Neutrophil (primary cell): Measurements from ENCODE around the gene FMNL1.

Experiments used
- H3K27ac ChIP-seq: fragments of 200-600 bp; sonication (generic); 2 replicates; pipeline ENCODE4 v1.5.1; 2016; ENCODE audit warnings: mild to moderate bottlenecking, moderate library complexity
- H3K27me3 ChIP-seq: fragments of 200-600 bp; sonication (generic); 2 replicates; pipeline ENCODE4 v1.6.0; 2016; ENCODE audit warnings: mild to moderate bottlenecking
- H3K36me3 ChIP-seq: fragments of 200-600 bp; sonication (generic); 2 replicates; pipeline ENCODE4 v1.5.1; 2017
- H3K4me1 ChIP-seq, 2 experiments: fragments of 200-600 bp in 1 of 2; sonication (generic) in 1 of 2; 1 replicate in 1 of 2; 2 replicates in 1 of 2; pipeline versions ENCODE4 v1.5.1 to v1.6.1; 2013 to 2016; ENCODE audit warnings: low read depth in 1 of 2, low read length in 1 of 2, mild to moderate bottlenecking in 1 of 2, moderate library complexity in 1 of 2; ENCODE audit not compliant: control insufficient read depth in 1 of 2, insufficient read depth in 1 of 2
- H3K4me3 ChIP-seq, 2 experiments: fragments of 200-600 bp in 1 of 2; sonication (generic) in 1 of 2; 1 replicate in 1 of 2; 2 replicates in 1 of 2; pipeline ENCODE4 v1.5.1; 2013 to 2016; ENCODE audit warnings: low read depth in 1 of 2, low read length in 1 of 2, mild to moderate bottlenecking in 1 of 2, moderate library complexity in 1 of 2
- H3K9me3 ChIP-seq: fragments of 200-600 bp; sonication (generic); 2 replicates; pipeline ENCODE4 v1.5.1; 2016
- CTCF ChIP-seq: fragments of 200-600 bp; sonication (generic); IDR thresholded peaks from 2 replicates; pipeline ENCODE4 v1.5.1; 2016; ENCODE audit warnings: antibody characterized with exemption

FMNL1 gene

GRCh38 chr17:45289301-45290268 is 67.9 kb downstream of the FMNL1 start:
- peaks cover 35 to 50% of the 10 kb centered on the region in 2 experiments for H3K4me1 ChIP-seq
- peaks cover 40% of the 10 kb centered on the region for H3K36me3 ChIP-seq
- no peaks in the 10 kb centered on the region for H3K9me3 ChIP-seq
- peak overlapping the region; percentile 24 for H3K27ac ChIP-seq
- TF ChIP-seq CTCF, result no peak
- no peak overlapping the region for H3K4me3 ChIP-seq
- H3K27me3 ChIP-seq, result no peaks in the 10 kb centered on the region

DNA sequence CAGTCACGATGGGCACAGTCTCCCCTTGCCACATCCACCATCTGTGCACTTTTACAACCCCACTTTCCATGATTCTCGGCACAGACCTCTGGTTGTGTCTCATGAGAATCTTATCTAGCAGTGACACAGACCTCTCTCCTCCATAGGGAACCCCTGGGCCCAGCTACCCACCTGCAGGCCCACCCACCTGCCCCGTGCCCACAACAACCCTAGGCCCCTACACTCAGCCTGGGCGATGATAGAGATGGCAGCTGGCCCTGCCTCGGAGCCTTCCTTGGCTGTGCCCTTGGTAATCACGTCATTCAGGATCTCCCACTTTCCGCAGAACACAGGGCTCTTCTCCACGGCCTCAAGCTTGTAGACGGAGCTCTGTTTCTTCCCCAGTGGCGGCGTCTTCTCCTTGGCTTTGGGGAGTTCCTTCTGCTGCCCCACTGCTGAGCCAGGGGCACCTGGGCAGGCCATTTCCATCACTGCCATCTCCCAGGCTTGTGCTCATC is 68.6 kb downstream of the FMNL1 start:
- Histone ChIP-seq H3K4me3 (peak overlapping the region in 1 of 2 experiments; percentile 26), H3K27ac (peak overlapping the region; percentile 87)

DNA sequence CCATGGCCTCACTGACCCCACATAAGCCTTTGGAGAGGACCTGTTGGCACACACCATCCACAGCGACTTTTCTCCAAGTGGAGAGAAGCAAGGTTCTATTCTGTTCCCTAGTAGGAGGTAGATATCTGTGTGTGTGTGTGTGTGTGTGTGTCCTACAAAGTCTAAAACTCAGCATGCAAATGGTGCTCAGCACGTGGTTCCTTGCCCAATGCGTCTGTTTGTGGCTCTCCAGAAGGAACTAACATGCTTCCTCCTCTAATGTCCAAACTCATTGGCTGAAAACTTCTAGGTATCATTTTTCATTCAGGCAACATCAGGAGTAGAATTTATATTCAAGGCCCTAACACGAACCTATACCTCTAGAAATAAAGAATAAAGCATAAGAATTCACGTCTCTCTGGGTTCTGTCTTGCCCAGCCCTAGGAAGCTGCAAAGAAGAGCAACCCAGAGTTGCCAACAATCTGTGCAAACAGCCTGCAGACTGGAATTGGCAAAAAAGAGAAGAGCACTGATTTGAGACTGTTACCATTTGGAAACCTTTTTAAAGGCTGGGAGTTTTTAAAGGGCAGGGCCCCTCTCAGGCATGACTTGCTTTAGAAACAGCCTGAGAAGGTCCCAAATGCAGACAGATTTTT is 69.6 kb downstream of the FMNL1 start:
- Histone ChIP-seq H3K27me3 (no peaks in the 10 kb centered on the region), H3K27ac (peak overlapping the region; percentile 87), H3K36me3 (peaks cover 28% of the 10 kb centered on the region), H3K4me3 (peak overlapping the region in 1 of 2 experiments; percentile 26), H3K9me3 (no peaks in the 10 kb centered on the region), H3K4me1 (peaks cover 52 to 67% of the 10 kb centered on the region in 2 experiments)
- TF ChIP-seq CTCF, result no peak

More for the DNA sequence above, 68.6 kb downstream of the FMNL1 start:
- Histone ChIP-seq H3K4me1 (peaks cover 42 to 57% of the 10 kb centered on the region in 2 experiments), H3K27me3 (no peaks in the 10 kb centered on the region), H3K36me3 (peaks cover 32% of the 10 kb centered on the region), H3K9me3 (no peaks in the 10 kb centered on the region)
- no peak for TF ChIP-seq CTCF

GRCh38 chr17:45292696-45293412 is 71.2 kb downstream of the FMNL1 start:
- peaks cover 61 to 77% of the 10 kb centered on the region in 2 experiments for H3K4me1 ChIP-seq
- H3K36me3 ChIP-seq, result peaks cover 14% of the 10 kb centered on the region
- H3K9me3 ChIP-seq, result no peaks in the 10 kb centered on the region
- no peaks in the 10 kb centered on the region for H3K27me3 ChIP-seq
- peak overlapping the region; percentile 87 for H3K27ac ChIP-seq
- H3K4me3 ChIP-seq, result no peak overlapping the region
- no peak for TF ChIP-seq CTCF
